AG09309 (cell line): ENCODE data around the gene WFDC1.

ENCODE experiments used
- DNase-seq: peaks from one replicate; pipeline ENCODE4 v3.0.0-alpha.2; 2010; ENCODE audit warnings: low read depth
- H3K4me3 ChIP-seq: 2 replicates; pipeline ENCODE4 v1.5.1; 2011; ENCODE audit warnings: mild to moderate bottlenecking, low read depth, low read length, moderate library complexity; ENCODE audit not compliant: control insufficient read depth
- CTCF ChIP-seq: IDR thresholded peaks from 2 replicates; pipeline ENCODE4 v1.5.1; 2011; ENCODE audit warnings: mild to moderate bottlenecking, low read depth, low read length, inconsistent platforms; ENCODE audit not compliant: insufficient read depth, control insufficient read depth; ENCODE audit errors: missing control alignments

WFDC1 gene

GRCh38 chr16:84329016-84329415, 34.3 kb downstream of the WFDC1 start:
- no peak for DNase-seq
- no peak for TF ChIP-seq CTCF
- no peak overlapping the region for H3K4me3 ChIP-seq

- H3K4me3 ChIP-seq: no peak overlapping the region
- no peak for DNase-seq
- TF ChIP-seq CTCF: no peak
Observed at GRCh38 chr16:84329843-84330684, 35.4 kb downstream of the WFDC1 start.

GRCh38 chr16:84330685-84331050, 36.0 kb downstream of the WFDC1 start:
- no peak overlapping the region for H3K4me3 ChIP-seq
- no peak for TF ChIP-seq CTCF
- no peak for DNase-seq

GRCh38 chr16:84331998-84332780, 37.5 kb downstream of the WFDC1 start:
- no peak for TF ChIP-seq CTCF
- DNase-seq: no peak
- H3K4me3 ChIP-seq: no peak overlapping the region

GRCh38 chr16:84332975-84333684, 38.5 kb downstream of the WFDC1 start:
- no peak overlapping the region for H3K4me3 ChIP-seq
- TF ChIP-seq CTCF: no peak
- no peak for DNase-seq

- no peak for TF ChIP-seq CTCF
- DNase-seq: no peak
- no peak overlapping the region for H3K4me3 ChIP-seq
Observed at GRCh38 chr16:84334058-84334457, 39.4 kb downstream of the WFDC1 start.
